Stimulated activated naive CD8-positive, alpha-beta T cell treated with anti-CD3 and anti-CD28 coated beads, Interleukin-15, Interleukin-2, amounts not matched to agents 100 U/mL and 50 U/mL, for 24 hours (primary cell): ENCODE results near the gene PGLYRP4.

Source experiments
- ATAC-seq: fragments of 150-1000 bp; cut with Tn5 transposase; one replicate; pipeline ENCODE4 v1.10.0; 2021
- DNase-seq: peaks from one replicate; pipeline ENCODE4 v3.0.0; 2021

The PGLYRP4 gene

GRCh38 chr1:153288634-153289275, 59.9 kb downstream of the PGLYRP4 start:
- peak; percentile 47 for DNase-seq
- no peak for ATAC-seq
